Measurements from ENCODE around the gene ASPG. TPM values are rescaled to one million over a fixed set of nuclear protein-coding genes. Genes with fewer than 3 reads are reported as not detected.

Gene ASPG
- total RNA-seq, 1 donor from 2014 or later: 5.3 TPM

GRCh38 chr14:104040539-104040938 is 45.0 kb upstream of the ASPG start:
- H3K9me3 ChIP-seq: no peaks in the 10 kb centered on the region
- intact Hi-C loops (cut with DNase I): no loop called here
- H3K27me3 ChIP-seq: no peaks in the 10 kb centered on the region
- H3K4me1 ChIP-seq: no peaks in the 10 kb centered on the region
- H3K36me3 ChIP-seq: no peaks in the 10 kb centered on the region
- no peak overlapping the region for H3K27ac ChIP-seq
- DNase-seq (no peak), ATAC-seq (no peak)
- no peak overlapping the region for H3K4me3 ChIP-seq
- TF ChIP-seq CTCF (IDR thresholded peaks at IDR 0.05): no peak

GRCh38 chr14:104041430-104042104 is 43.9 kb upstream of the ASPG start:
- Histone ChIP-seq H3K4me1 (no peaks in the 10 kb centered on the region), H3K27me3 (no peaks in the 10 kb centered on the region), H3K36me3 (no peaks in the 10 kb centered on the region), H3K9me3 (no peaks in the 10 kb centered on the region), H3K27ac (no peak overlapping the region), H3K4me3 (no peak overlapping the region)
- no peak for DNase-seq
- intact Hi-C loops (cut with DNase I): no loop called here
- TF ChIP-seq CTCF (IDR thresholded peaks at IDR 0.05): no peak
- ATAC-seq: no peak

GRCh38 chr14:104044016-104044415 is 41.5 kb upstream of the ASPG start:
- Histone ChIP-seq H3K36me3 (no peaks in the 10 kb centered on the region), H3K27me3 (no peaks in the 10 kb centered on the region), H3K4me3 (no peak overlapping the region), H3K9me3 (no peaks in the 10 kb centered on the region), H3K4me1 (no peaks in the 10 kb centered on the region), H3K27ac (no peak overlapping the region)
- no peak for TF ChIP-seq CTCF (IDR thresholded peaks at IDR 0.05)
- ATAC-seq (no peak), DNase-seq (no peak)
- intact Hi-C loops (cut with DNase I): no loop called here

- no peak for TF ChIP-seq CTCF (IDR thresholded peaks at IDR 0.05)
- H3K27me3 ChIP-seq: no peaks in the 10 kb centered on the region
- H3K36me3 ChIP-seq: no peaks in the 10 kb centered on the region
- intact Hi-C loops (cut with DNase I): no loop called here
- H3K4me1 ChIP-seq: no peaks in the 10 kb centered on the region
- H3K27ac ChIP-seq: no peak overlapping the region
- no peaks in the 10 kb centered on the region for H3K9me3 ChIP-seq
- no peak overlapping the region for H3K4me3 ChIP-seq
- no peak for DNase-seq
- ATAC-seq: no peak
Observed at GRCh38 chr14:104047761-104048160, 37.7 kb upstream of the ASPG start.

- Histone ChIP-seq H3K4me3 (no peak overlapping the region), H3K27ac (no peak overlapping the region), H3K27me3 (no peaks in the 10 kb centered on the region), H3K9me3 (no peaks in the 10 kb centered on the region), H3K4me1 (no peaks in the 10 kb centered on the region), H3K36me3 (no peaks in the 10 kb centered on the region)
- intact Hi-C loops (cut with DNase I): no loop called here
- no peak for TF ChIP-seq CTCF (IDR thresholded peaks at IDR 0.05)
- DNase-seq (no peak), ATAC-seq (peak; percentile 68)
Observed at GRCh38 chr14:104048758-104049507, 36.6 kb upstream of the ASPG start.
